DMS153 treated with DMSO at 0.1 percent for 48 hours (cell line): ENCODE measurements around the gene ABCC1.
"Not testable (repeated sequence)": the region's sequence is repeated elsewhere in the genome, so short reads cannot be mapped to it uniquely, and the experiment has no call there.

Source experiments
- DNase-seq: peaks from one replicate; lab custom pipeline; 2025; ENCODE audit not compliant: unreplicated experiment; lab: John Stamatoyannopoulos, UW

ABCC1 gene

GRCh38 chr16:16171332-16171919 lies 222.0 kb downstream of the ABCC1 start:
- no peak for DNase-seq

GRCh38 chr16:16172991-16173390 lies 223.6 kb downstream of the ABCC1 start:
- no peak for DNase-seq

GRCh38 chr16:16175296-16175695 lies 225.9 kb downstream of the ABCC1 start:
- DNase-seq, result no peak

- no peak for DNase-seq
Measured at GRCh38 chr16:16176328-16176727, 226.9 kb downstream of the ABCC1 start.

- DNase-seq, result no peak
Measured at GRCh38 chr16:16178455-16179162, 229.2 kb downstream of the ABCC1 start.

GRCh38 chr16:16181748-16182147 lies 232.3 kb downstream of the ABCC1 start:
- DNase-seq, result not testable (repeated sequence)

- no peak for DNase-seq
Measured at GRCh38 chr16:16182918-16183317, 233.5 kb downstream of the ABCC1 start.

- DNase-seq, result no peak
Measured at GRCh38 chr16:16183562-16183961, 234.1 kb downstream of the ABCC1 start.

- DNase-seq, result no peak
Measured at GRCh38 chr16:16184594-16184993, 235.2 kb downstream of the ABCC1 start.

GRCh38 chr16:16185095-16185494 lies 235.7 kb downstream of the ABCC1 start:
- no peak for DNase-seq

- no peak for DNase-seq
Measured at GRCh38 chr16:16186820-16187219, 237.4 kb downstream of the ABCC1 start.

- DNase-seq, result no peak
Measured at GRCh38 chr16:16188827-16189226, 239.4 kb downstream of the ABCC1 start.

- DNase-seq, result no peak
Measured at GRCh38 chr16:16189842-16190241, 240.4 kb downstream of the ABCC1 start.

GRCh38 chr16:16190546-16190945 lies 241.1 kb downstream of the ABCC1 start:
- no peak for DNase-seq

GRCh38 chr16:16190966-16191365 lies 241.6 kb downstream of the ABCC1 start:
- DNase-seq, result not testable (repeated sequence)

GRCh38 chr16:16191493-16192167 lies 242.2 kb downstream of the ABCC1 start:
- no peak for DNase-seq
